ENCODE results near the gene IRS2.

DNA sequence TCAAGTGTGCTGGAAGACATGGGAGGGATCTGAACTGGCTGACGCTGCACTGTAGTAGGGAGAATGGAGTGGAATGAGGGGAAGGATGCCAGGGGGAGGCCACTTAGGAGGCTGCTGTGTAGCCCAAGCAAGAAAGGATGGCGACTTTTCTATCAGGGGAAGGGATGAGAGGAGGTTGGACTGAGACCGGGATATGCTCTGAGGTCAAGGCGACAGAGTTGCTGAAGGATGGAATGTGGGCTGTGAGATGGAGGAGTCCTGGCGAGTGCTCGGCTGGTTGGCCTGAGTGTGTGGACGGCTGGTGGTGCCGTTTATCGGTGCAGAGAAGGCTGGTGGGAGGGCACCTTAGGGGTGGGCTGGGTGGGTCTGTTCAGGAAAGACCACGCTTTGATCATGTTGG is 45.7 kb downstream of the IRS2 start:
- TF ChIP-seq, protein P1, sequence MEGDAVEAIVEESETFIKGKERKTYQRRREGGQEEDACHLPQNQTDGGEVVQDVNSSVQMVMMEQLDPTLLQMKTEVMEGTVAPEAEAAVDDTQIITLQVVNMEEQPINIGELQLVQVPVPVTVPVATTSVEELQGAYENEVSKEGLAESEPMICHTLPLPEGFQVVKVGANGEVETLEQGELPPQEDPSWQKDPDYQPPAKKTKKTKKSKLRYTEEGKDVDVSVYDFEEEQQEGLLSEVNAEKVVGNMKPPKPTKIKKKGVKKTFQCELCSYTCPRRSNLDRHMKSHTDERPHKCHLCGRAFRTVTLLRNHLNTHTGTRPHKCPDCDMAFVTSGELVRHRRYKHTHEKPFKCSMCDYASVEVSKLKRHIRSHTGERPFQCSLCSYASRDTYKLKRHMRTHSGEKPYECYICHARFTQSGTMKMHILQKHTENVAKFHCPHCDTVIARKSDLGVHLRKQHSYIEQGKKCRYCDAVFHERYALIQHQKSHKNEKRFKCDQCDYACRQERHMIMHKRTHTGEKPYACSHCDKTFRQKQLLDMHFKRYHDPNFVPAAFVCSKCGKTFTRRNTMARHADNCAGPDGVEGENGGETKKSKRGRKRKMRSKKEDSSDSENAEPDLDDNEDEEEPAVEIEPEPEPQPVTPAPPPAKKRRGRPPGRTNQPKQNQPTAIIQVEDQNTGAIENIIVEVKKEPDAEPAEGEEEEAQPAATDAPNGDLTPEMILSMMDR (IDR thresholded peaks at IDR 0.05), result no peak
- TF ChIP-seq POLR2A (IDR thresholded peaks at IDR 0.05) (no peak), EP300 (IDR thresholded peaks at IDR 0.05) (no peak)
